IMR-90 (cell line): ENCODE data around the gene WDR5. TPM values are rescaled to one million over a fixed set of nuclear protein-coding genes. Genes with fewer than 3 reads are reported as not detected.

Source experiments
- ATAC-seq: fragments of 200-7000 bp; cut with Tn5 transposase; 2 replicates; pipeline ENCODE4 v1.9.1; 2020; ENCODE audit warnings: low read depth, mild to moderate bottlenecking, moderate library complexity
- BruUV-seq: library from RNA; stranded (reverse); fragments of 400-500 nt; replicated peaks from 2 replicates; lab custom pipeline; 2021; lab: Mats Ljungman, UMichigan
- CTCF ChIA-PET: fragments of 300-600 bp; formaldehyde crosslinking; extraction: SDS; loops from one replicate; lab custom pipeline; 2021; ENCODE audit warnings: antibody characterized with exemption; lab: Yijun Ruan, JAX
- POLR2A ChIA-PET: fragments of 300-600 bp; sonication (Branson Sonifier 250); formaldehyde crosslinking; loops from one replicate; lab custom pipeline; 2022; ENCODE audit warnings: antibody characterized with exemption; ENCODE audit not compliant: unreplicated experiment; lab: Charles Lee
- DNase-seq: peaks from one replicate; pipeline ENCODE4 v3.0.0; 2013
- H2AFZ ChIP-seq: replicated peaks from 2 replicates; pipeline ENCODE3; 2013; ENCODE audit warnings: low read length, mild to moderate bottlenecking; ENCODE audit not compliant: poor library complexity
- H2AK5ac ChIP-seq: 2 replicates; pipeline ENCODE4 v1.6.1; 2013; ENCODE audit warnings: low read depth, low read length, inconsistent platforms
- H2AK9ac ChIP-seq: replicated peaks from 2 replicates; pipeline ENCODE3; 2013; ENCODE audit warnings: mild to moderate bottlenecking, low read depth, low read length, moderate library complexity; ENCODE audit not compliant: poor library complexity
- H2BK120ac ChIP-seq: 2 replicates; pipeline ENCODE4 v1.6.1; 2013; ENCODE audit warnings: low read depth, low read length, inconsistent platforms
- H2BK15ac ChIP-seq: 3 replicates; pipeline ENCODE4 v1.6.1; 2013; ENCODE audit warnings: low read depth, low read length, inconsistent platforms
- H2BK20ac ChIP-seq: 2 replicates; pipeline ENCODE4 v1.6.1; 2013; ENCODE audit warnings: low read depth, mild to moderate bottlenecking, inconsistent platforms, low read length, moderate library complexity
- H2BK5ac ChIP-seq: 2 replicates; pipeline ENCODE4 v1.6.1; 2013; ENCODE audit warnings: mild to moderate bottlenecking, low read depth, low read length, inconsistent platforms; ENCODE audit not compliant: poor library complexity, severe bottlenecking
- H3K14ac ChIP-seq: replicated peaks from 2 replicates; pipeline ENCODE4 v1.6.1; 2013; ENCODE audit warnings: low read depth, low read length, inconsistent platforms
- H3K18ac ChIP-seq: 2 replicates; pipeline ENCODE4 v1.6.1; 2013; ENCODE audit warnings: low read depth, low read length, control low read depth
- H3K23ac ChIP-seq: 2 replicates; pipeline ENCODE4 v1.6.1; 2013; ENCODE audit warnings: low read depth, low read length, inconsistent platforms
- H3K27ac ChIP-seq: 2 replicates; pipeline ENCODE4 v1.5.1; 2013; ENCODE audit warnings: mild to moderate bottlenecking, control low read depth, low read length; ENCODE audit not compliant: insufficient read depth
- H3K27me3 ChIP-seq: 2 replicates; pipeline ENCODE4 v1.6.1; 2013; ENCODE audit warnings: low read length; ENCODE audit not compliant: control insufficient read depth, insufficient read depth
- H3K36me3 ChIP-seq: 2 replicates; pipeline ENCODE4 v1.6.1; 2013; ENCODE audit warnings: low read length, mixed read lengths; ENCODE audit not compliant: control insufficient read depth, insufficient read depth
- H3K4ac ChIP-seq: 2 replicates; pipeline ENCODE4 v1.6.1; 2013; ENCODE audit warnings: low read depth, low read length, inconsistent platforms
- H3K4me1 ChIP-seq: 2 replicates; pipeline ENCODE4 v1.6.1; 2013; ENCODE audit warnings: low read length, mixed read lengths; ENCODE audit not compliant: control insufficient read depth, insufficient read depth
- H3K4me2 ChIP-seq: 2 replicates; pipeline ENCODE4 v1.6.1; 2013; ENCODE audit warnings: low read depth, mild to moderate bottlenecking, control low read depth, low read length, moderate library complexity
- H3K4me3 ChIP-seq: 2 replicates; pipeline ENCODE4 v1.5.1; 2013; ENCODE audit warnings: low read depth, mild to moderate bottlenecking, control low read depth, low read length, moderate library complexity; ENCODE audit not compliant: insufficient read depth
- H3K56ac ChIP-seq: 2 replicates; pipeline ENCODE4 v1.6.1; 2013; ENCODE audit warnings: low read length, inconsistent platforms; ENCODE audit not compliant: insufficient read depth; ENCODE audit errors: extremely low read depth
- H3K79me1 ChIP-seq, 2 experiments: 2 replicates each; pipeline ENCODE4 v1.6.1; 2013; ENCODE audit warnings: low read length in 2 of 2, inconsistent platforms in 1 of 2, low read depth in 1 of 2
- H3K9ac ChIP-seq: 2 replicates; pipeline ENCODE4 v1.6.1; 2013; ENCODE audit warnings: low read depth, low read length, control low read depth
- H3K9me1 ChIP-seq: 2 replicates; pipeline ENCODE4 v1.6.1; 2013; ENCODE audit warnings: low read length, inconsistent platforms; ENCODE audit not compliant: insufficient read depth
- H3K9me3 ChIP-seq: 2 replicates; pipeline ENCODE4 v1.6.1; 2013; ENCODE audit warnings: low read length; ENCODE audit not compliant: control insufficient read depth, insufficient read depth
- H4K20me1 ChIP-seq: 2 replicates; pipeline ENCODE4 v1.6.1; 2013; ENCODE audit warnings: low read length, inconsistent platforms; ENCODE audit not compliant: insufficient read depth
- H4K5ac ChIP-seq: 2 replicates; pipeline ENCODE4 v1.6.1; 2013; ENCODE audit warnings: mild to moderate bottlenecking, low read depth, low read length, control low read depth
- H4K8ac ChIP-seq, 2 experiments: 2 replicates each; pipeline ENCODE4 v1.6.1; 2013; ENCODE audit warnings: low read depth in 2 of 2, low read length in 2 of 2, control low read depth in 1 of 2, inconsistent platforms in 1 of 2
- H4K91ac ChIP-seq: 2 replicates; pipeline ENCODE4 v1.6.1; 2013; ENCODE audit warnings: low read depth, low read length, inconsistent platforms; ENCODE audit not compliant: insufficient read depth
- BHLHE40 ChIP-seq: fragments of 150-350 bp; IDR thresholded peaks from 2 replicates; pipeline ENCODE4 v1.6.1; 2016; ENCODE audit warnings: mild to moderate bottlenecking, low read depth, low read length
- CEBPB ChIP-seq: IDR thresholded peaks from 2 replicates; pipeline ENCODE4 v1.6.1; 2012; ENCODE audit warnings: low read depth, low read length, improper control_type of control experiment
- FOS ChIP-seq: fragments of 150-350 bp; IDR thresholded peaks from 2 replicates; pipeline ENCODE4 v1.6.1; 2016; ENCODE audit warnings: low read depth, low read length
- MAFK ChIP-seq: IDR thresholded peaks from 2 replicates; pipeline ENCODE4 v1.6.1; 2012; ENCODE audit warnings: low read depth, low read length, improper control_type of control experiment
- MAZ ChIP-seq: IDR thresholded peaks from 2 replicates; pipeline ENCODE4 v1.6.1; 2012; ENCODE audit warnings: low read depth, mild to moderate bottlenecking, low read length, improper control_type of control experiment, moderate library complexity, borderline replicate concordance
- MXI1 ChIP-seq: IDR thresholded peaks from 2 replicates; pipeline ENCODE4 v1.6.1; 2012; ENCODE audit warnings: low read depth, mild to moderate bottlenecking, low read length, moderate library complexity, borderline replicate concordance
- NFE2L2 ChIP-seq: fragments of 150-350 bp; IDR thresholded peaks from 2 replicates; pipeline ENCODE4 v1.6.1; 2016; ENCODE audit warnings: low read depth, mild to moderate bottlenecking, low read length
- RAD21 ChIP-seq: IDR thresholded peaks from 2 replicates; pipeline ENCODE4 v1.6.1; 2012; ENCODE audit warnings: low read length, improper control_type of control experiment
- RCOR1 ChIP-seq: IDR thresholded peaks from 2 replicates; pipeline ENCODE4 v1.6.1; 2012; ENCODE audit warnings: mild to moderate bottlenecking, low read length, improper control_type of control experiment; ENCODE audit not compliant: insufficient replicate concordance
- RFX5 ChIP-seq: IDR thresholded peaks from 2 replicates; pipeline ENCODE4 v1.8.0; 2012; ENCODE audit warnings: low read depth, mild to moderate bottlenecking, low read length, moderate library complexity
- WGBS, 2 experiments: methylation state at CpG; one replicate each; pipeline versions ENCODE4 v1.1.5 to v1.1.7; 2013; ENCODE audit warnings: missing lambda C conversion rate in 2 of 2; ENCODE audit not compliant: insufficient read length in 1 of 2; ENCODE audit errors: extremely low coverage in 2 of 2; 5-methylcytosine and 5-hydroxymethylcytosine counted together
- dilution Hi-C: fragments of 300-500 bp; cut with HindIII; formaldehyde crosslinking; loops from one replicate; pipeline ENCODE4 v1.14.3; 2018; ENCODE audit warnings: low sequenced_read_pairs; ENCODE audit not compliant: unreplicated experiment
- in situ Hi-C: fragments of 300-500 bp; cut with MboI; formaldehyde crosslinking; loops from 3 replicates; pipeline ENCODE4 v1.14.3; 2019; ENCODE audit warnings: low sequenced_read_pairs, inconsistent platforms, mixed read lengths
- intact Hi-C: fragments of 100-400 bp; cut with micrococcal nuclease; formaldehyde crosslinking; loops from 2 replicates; pipeline ENCODE4 v1.10.0; 2022
- polyA plus RNA-seq, 3 experiments: library from polyadenylated mRNA; depleted of rRNA; stranded (reverse); fragments of >200 nt; gene quantifications; 2 replicates each; pipeline ENCODE4 v1.2.3, GENCODE V29; 2012; ENCODE audit warnings: low replicate concordance in 1 of 3
- total RNA-seq: library from RNA; depleted of rRNA; stranded (reverse); fragments of >200 nt; gene quantifications from 2 replicates; pipeline ENCODE4 v1.2.3, GENCODE V29; 2012
- TF ChIP-seq, protein P1 (sequence below): conservative IDR thresholded peaks from 2 replicates; pipeline ENCODE4 v1.5.1; 2012; ENCODE audit warnings: mild to moderate bottlenecking, low read depth, low read length, improper control_type of control experiment

Gene WDR5
- total and polyA plus RNA-seq, 2 of the 4 experiments (the other 2 are of a cell fraction) = 18.3 to 26.6 TPM

GRCh38 chr9:134156564-134157377 lies 20.9 kb downstream of the WDR5 start:
- H3K9me3 ChIP-seq = no peaks in the 10 kb centered on the region
- CTCF ChIA-PET = no interaction called here
- no peak overlapping the region for H2AK5ac ChIP-seq
- H3K79me1 ChIP-seq = peaks cover 0 to 9% of the 10 kb centered on the region in 2 experiments; a peak in 1 of 4 replicates
- TF ChIP-seq CEBPB (no peak), BHLHE40 (no peak), RCOR1 (no peak), MXI1 (no peak), NFE2L2 (no peak), RFX5 (no peak), MAFK (no peak), MAZ (no peak), RAD21 (no peak), FOS (no peak)
- TF ChIP-seq, protein P1, sequence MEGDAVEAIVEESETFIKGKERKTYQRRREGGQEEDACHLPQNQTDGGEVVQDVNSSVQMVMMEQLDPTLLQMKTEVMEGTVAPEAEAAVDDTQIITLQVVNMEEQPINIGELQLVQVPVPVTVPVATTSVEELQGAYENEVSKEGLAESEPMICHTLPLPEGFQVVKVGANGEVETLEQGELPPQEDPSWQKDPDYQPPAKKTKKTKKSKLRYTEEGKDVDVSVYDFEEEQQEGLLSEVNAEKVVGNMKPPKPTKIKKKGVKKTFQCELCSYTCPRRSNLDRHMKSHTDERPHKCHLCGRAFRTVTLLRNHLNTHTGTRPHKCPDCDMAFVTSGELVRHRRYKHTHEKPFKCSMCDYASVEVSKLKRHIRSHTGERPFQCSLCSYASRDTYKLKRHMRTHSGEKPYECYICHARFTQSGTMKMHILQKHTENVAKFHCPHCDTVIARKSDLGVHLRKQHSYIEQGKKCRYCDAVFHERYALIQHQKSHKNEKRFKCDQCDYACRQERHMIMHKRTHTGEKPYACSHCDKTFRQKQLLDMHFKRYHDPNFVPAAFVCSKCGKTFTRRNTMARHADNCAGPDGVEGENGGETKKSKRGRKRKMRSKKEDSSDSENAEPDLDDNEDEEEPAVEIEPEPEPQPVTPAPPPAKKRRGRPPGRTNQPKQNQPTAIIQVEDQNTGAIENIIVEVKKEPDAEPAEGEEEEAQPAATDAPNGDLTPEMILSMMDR = no peak
- H2AK9ac ChIP-seq = peak overlapping the region; percentile 71
- H4K8ac ChIP-seq = no peak overlapping the region
- no peak overlapping the region for H3K4me2 ChIP-seq
- H3K56ac ChIP-seq = no peak overlapping the region
- dilution Hi-C loops (no loop called here), in situ Hi-C loops (no loop called here), intact Hi-C loops (no loop called here)
- H3K36me3 ChIP-seq = peaks cover 67% of the 10 kb centered on the region
- H3K14ac ChIP-seq = no peak overlapping the region
- no peak overlapping the region for H2BK120ac ChIP-seq
- H3K23ac ChIP-seq = no peak overlapping the region
- H3K9ac ChIP-seq = no peak overlapping the region
- H3K9me1 ChIP-seq = no peaks in the 10 kb centered on the region
- H3K4me1 ChIP-seq = no peaks in the 10 kb centered on the region
- ATAC-seq (no peak), DNase-seq (no peak)
- no peaks in the 10 kb centered on the region for H3K27me3 ChIP-seq
- H3K4me3 ChIP-seq = no peak overlapping the region
- BruUV-seq = no TSS peak
- H4K20me1 ChIP-seq = no peaks in the 10 kb centered on the region; the same call in 1 of the 2 replicates
- no peak overlapping the region for H4K91ac ChIP-seq
- no peak overlapping the region for H2BK20ac ChIP-seq
- no peak overlapping the region for H2BK5ac ChIP-seq
- H4K5ac ChIP-seq = no peak overlapping the region
- WGBS, 2 experiments = 89% methylated on average over 9 of the region's 33 CpGs; no CpG with 5 or more reads in 1 of the 2 experiments
- no peak overlapping the region for H3K4ac ChIP-seq
- no peak overlapping the region for H3K18ac ChIP-seq
- H2AFZ ChIP-seq = peak overlapping the region; percentile 23
- POLR2A ChIA-PET = no interaction called here
- no peak overlapping the region for H2BK15ac ChIP-seq
- no peak overlapping the region for H3K27ac ChIP-seq
